Measurements from ENCODE around the gene TBC1D20. TPM values are rescaled to one million over a fixed set of nuclear protein-coding genes. Genes with fewer than 3 reads are reported as not detected.

The TBC1D20 gene
- total RNA-seq, 1 experiment from 2014 or later = 32.3 TPM

- Histone ChIP-seq H3K36me3 (ENCODE audit: control insufficient read depth in 1 of 2, insufficient read depth in 2 of 2, low read length in 2 of 2) (peaks cover 37 to 51% of the 10 kb centered on the region in 2 experiments), H3K4me1 (ENCODE audit: control insufficient read depth in 1 of 2, insufficient read depth in 2 of 2, low read length in 2 of 2) (0 out of 4 replicates have a peak, but pooled peaks cover 0 to 4% of the 10 kb centered on the region in 2 experiments), H3K27ac (ENCODE audit: low read depth, low read length) (no peak overlapping the region), H3K9me2 (ENCODE audit: insufficient read depth) (no peaks in the 10 kb centered on the region), H3K4me2 (ENCODE audit: low read length) (no peak overlapping the region), H3K9ac (ENCODE audit: low read length) (no peak overlapping the region), H2AFZ (ENCODE audit: low read depth, low read length, poor library complexity, severe bottlenecking) (no peak overlapping the region), H4K20me1 (ENCODE audit: insufficient read depth) (no peaks in the 10 kb centered on the region), H3K9me3 (ENCODE audit: control insufficient read depth in 1 of 2, insufficient read depth in 1 of 2, low read depth in 1 of 2, low read length in 2 of 2) (no peaks in the 10 kb centered on the region), H3K27me3 (ENCODE audit: insufficient read depth, low read length) (no peaks in the 10 kb centered on the region), H3K4me3 (replicated peaks in 1 of 2; ENCODE audit: low read depth in 1 of 2, low read length in 2 of 2) (no peak overlapping the region), H3K79me2 (ENCODE audit: insufficient read depth, low read length) (peaks cover 22% of the 10 kb centered on the region; the same call in 1 of the 2 replicates)
- CTCF ChIA-PET = no interaction called here
- POLR2A ChIA-PET = no interaction called here
- DNase-seq (ENCODE audit: low read depth, low spot score) (no peak), ATAC-seq (no peak)
- intact Hi-C loops (cut with micrococcal nuclease) = no loop called here
- TF ChIP-seq, protein P1, sequence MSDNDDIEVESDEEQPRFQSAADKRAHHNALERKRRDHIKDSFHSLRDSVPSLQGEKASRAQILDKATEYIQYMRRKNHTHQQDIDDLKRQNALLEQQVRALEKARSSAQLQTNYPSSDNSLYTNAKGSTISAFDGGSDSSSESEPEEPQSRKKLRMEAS (IDR thresholded peaks at IDR 0.05) = no peak
- TF ChIP-seq CTCF (IDR thresholded peaks at IDR 0.05 in 2 of 3, conservative IDR thresholded peaks at IDR 0.05 in 1 of 3; ENCODE audit: borderline replicate concordance in 1 of 3, insufficient read depth in 1 of 3, low read depth in 2 of 3, low read length in 2 of 3) = no peak
- TF ChIP-seq POLR2AphosphoS5 (IDR thresholded peaks at IDR 0.05; ENCODE audit: low read depth, low read length) = no peak
- no TSS peak for BruUV-seq (replicated peaks)
- RAD21 ChIA-PET (ENCODE audit: low non-redundant PET in 1 of 2, low total read pairs in 2 of 2, uncharacterized antibody in 2 of 2, unreplicated experiment in 2 of 2) = no interaction called here
Observed at GRCh38 chr20:443223-443775, 19.0 kb downstream of the TBC1D20 start.

GRCh38 chr20:440636-441035, 21.7 kb downstream of the TBC1D20 start:
- Histone ChIP-seq H3K4me2 (ENCODE audit: low read length) (no peak overlapping the region), H4K20me1 (ENCODE audit: insufficient read depth) (no peaks in the 10 kb centered on the region), H2AFZ (ENCODE audit: low read depth, low read length, poor library complexity, severe bottlenecking) (no peak overlapping the region), H3K27ac (ENCODE audit: low read depth, low read length) (no peak overlapping the region), H3K9ac (ENCODE audit: low read length) (no peak overlapping the region), H3K36me3 (ENCODE audit: control insufficient read depth in 1 of 2, insufficient read depth in 2 of 2, low read length in 2 of 2) (peaks cover 44 to 68% of the 10 kb centered on the region in 2 experiments), H3K4me1 (ENCODE audit: control insufficient read depth in 1 of 2, insufficient read depth in 2 of 2, low read length in 2 of 2) (0 out of 4 replicates have a peak, but pooled peaks cover 0 to 4% of the 10 kb centered on the region in 2 experiments), H3K9me3 (ENCODE audit: control insufficient read depth in 1 of 2, insufficient read depth in 1 of 2, low read depth in 1 of 2, low read length in 2 of 2) (no peaks in the 10 kb centered on the region), H3K9me2 (ENCODE audit: insufficient read depth) (no peaks in the 10 kb centered on the region), H3K27me3 (ENCODE audit: insufficient read depth, low read length) (no peaks in the 10 kb centered on the region), H3K4me3 (replicated peaks in 1 of 2; ENCODE audit: low read depth in 1 of 2, low read length in 2 of 2) (no peak overlapping the region), H3K79me2 (ENCODE audit: insufficient read depth, low read length) (peaks cover 1% of the 10 kb centered on the region; the same call in 1 of the 2 replicates)
- TF ChIP-seq YY1 (IDR thresholded peaks at IDR 0.05; ENCODE audit: extremely low read depth, insufficient replicate concordance, low read depth, low read length) (no peak), SIN3A (IDR thresholded peaks at IDR 0.05; ENCODE audit: low read depth) (no peak), JUND (IDR thresholded peaks at IDR 0.05) (no peak)
- CTCF ChIA-PET = no interaction called here
- intact Hi-C loops (cut with micrococcal nuclease) = no loop called here
- POLR2A ChIA-PET = no interaction called here
- RAD21 ChIA-PET (ENCODE audit: low non-redundant PET in 1 of 2, low total read pairs in 2 of 2, uncharacterized antibody in 2 of 2, unreplicated experiment in 2 of 2) = no interaction called here
- DNase-seq (ENCODE audit: low read depth, low spot score) = no peak
- no TSS peak for BruUV-seq (replicated peaks)
- no peak for ATAC-seq
